RPMI7951 (cell line): ENCODE data around the gene PTPN2. TPM values are rescaled to one million over a fixed set of nuclear protein-coding genes. Genes with fewer than 3 reads are reported as not detected.
A peak's percentile ranks its signal among the peaks of the same experiment; 100 is the strongest.
"Not testable (repeated sequence)": the region's sequence is repeated elsewhere in the genome, so short reads cannot be mapped to it uniquely, and the experiment has no call there.

Experiments used
- DNase-seq: peaks from one replicate; pipeline ENCODE4 v3.0.0-alpha.2; 2012; ENCODE audit warnings: low read depth
- total RNA-seq: library from RNA; depleted of rRNA; stranded (reverse); fragments of >200 nt; shearing (Covaris generic); gene quantifications from 2 replicates; pipeline ENCODE4 v1.2.3, GENCODE V29; 2014; rRNA removed

PTPN2 gene
- 19.9 and 21.9 TPM in 2 replicates for total RNA-seq

- peak; percentile 89 for DNase-seq
Observed at GRCh38 chr18:12883684-12884405, at the start of gene PTPN2. Gene PTPN2, minus strand, starts transcription at chr18:12884237. Its CDS starts 96 bp downstream, at chr18:12884141.

DNA sequence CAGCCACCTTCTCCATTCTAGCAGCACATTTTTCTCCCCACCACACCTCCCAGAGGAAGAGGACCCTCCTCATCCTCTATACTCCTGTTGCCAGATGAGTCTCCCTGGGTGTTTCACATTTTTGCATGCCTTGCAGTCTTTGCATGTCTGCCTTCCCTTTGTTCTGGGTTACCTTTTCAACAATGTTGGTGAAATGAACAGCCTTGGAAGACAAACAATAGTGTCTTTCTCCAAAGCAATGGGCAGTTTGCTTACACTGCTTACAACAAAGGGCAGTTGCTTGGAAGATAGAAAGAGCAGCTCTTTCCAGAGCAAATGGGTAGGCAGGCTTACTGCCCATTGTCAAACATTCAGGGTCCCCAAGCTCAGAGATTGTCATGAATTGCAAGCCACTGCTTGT, 49.3 kb upstream of the PTPN2 start:
- DNase-seq: no peak

- no peak for DNase-seq
Observed at GRCh38 chr18:12930908-12931307, 46.9 kb upstream of the PTPN2 start.

DNA sequence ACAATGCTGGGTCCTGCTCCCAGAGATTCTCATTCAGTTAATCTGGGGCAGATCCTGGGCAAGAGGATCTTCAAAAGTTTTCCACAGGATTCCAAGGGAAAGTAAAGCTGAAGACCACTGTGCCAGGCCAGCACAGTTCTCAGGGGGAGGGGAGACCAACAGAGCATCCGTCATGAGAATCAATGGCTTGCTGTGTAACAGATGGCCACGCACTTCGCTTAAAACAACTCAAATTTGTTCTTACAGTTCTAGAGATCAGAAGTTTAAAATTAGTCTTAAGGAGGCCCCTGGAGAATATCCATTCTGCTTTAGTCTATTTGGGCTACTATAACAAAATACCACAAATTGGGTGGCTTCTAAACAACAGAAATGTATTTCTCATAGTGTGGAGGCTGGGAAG, 46.3 kb upstream of the PTPN2 start:
- no peak for DNase-seq

- DNase-seq: no peak
Observed at GRCh38 chr18:12929477-12930083, 45.5 kb upstream of the PTPN2 start.

GRCh38 chr18:12928641-12929040, 44.6 kb upstream of the PTPN2 start:
- no peak for DNase-seq

DNA sequence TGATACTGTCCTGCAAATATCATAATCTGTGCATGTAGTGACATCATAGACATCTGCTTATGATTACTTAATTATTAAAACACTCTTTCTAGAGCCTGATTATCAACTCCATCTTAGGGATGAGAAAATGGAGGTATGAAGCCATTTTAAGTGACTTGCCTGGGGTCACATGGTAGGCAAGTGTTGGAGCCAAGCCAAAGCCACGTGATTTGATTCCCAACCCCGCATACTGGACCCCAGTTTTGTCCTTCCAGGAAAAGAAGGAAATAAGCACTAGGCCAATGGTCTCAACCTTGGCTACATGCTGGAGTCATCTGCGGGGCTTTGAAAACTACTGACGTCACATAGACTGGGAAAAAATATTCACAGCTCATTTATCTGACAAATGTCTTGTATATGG, 44.2 kb upstream of the PTPN2 start:
- DNase-seq: no peak

DNA sequence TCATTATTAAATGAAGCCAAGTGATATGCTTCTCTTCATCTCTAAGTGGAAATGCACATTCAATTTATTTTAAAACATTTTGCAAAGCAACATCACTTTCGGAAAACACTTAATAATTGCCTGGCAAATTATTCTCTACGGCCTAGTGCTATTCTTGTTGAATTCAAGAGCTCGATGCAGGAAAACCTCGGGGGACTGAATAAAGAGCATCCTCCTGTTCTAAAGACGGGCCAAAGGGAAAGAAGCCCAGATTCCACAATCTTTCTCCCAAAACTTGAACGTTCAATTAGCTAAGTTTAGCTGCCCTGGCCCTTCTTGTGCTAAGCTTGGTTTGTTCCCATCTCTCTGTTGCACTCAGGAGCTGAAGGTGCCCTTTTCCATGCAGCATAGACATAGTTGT, 40.6 kb upstream of the PTPN2 start:
- DNase-seq: no peak

GRCh38 chr18:12922266-12922665, 38.2 kb upstream of the PTPN2 start:
- no peak for DNase-seq

- no peak for DNase-seq
Observed at GRCh38 chr18:12921178-12921577, 37.1 kb upstream of the PTPN2 start.

- no peak for DNase-seq
Observed at GRCh38 chr18:12911929-12912703, 28.1 kb upstream of the PTPN2 start.

DNA sequence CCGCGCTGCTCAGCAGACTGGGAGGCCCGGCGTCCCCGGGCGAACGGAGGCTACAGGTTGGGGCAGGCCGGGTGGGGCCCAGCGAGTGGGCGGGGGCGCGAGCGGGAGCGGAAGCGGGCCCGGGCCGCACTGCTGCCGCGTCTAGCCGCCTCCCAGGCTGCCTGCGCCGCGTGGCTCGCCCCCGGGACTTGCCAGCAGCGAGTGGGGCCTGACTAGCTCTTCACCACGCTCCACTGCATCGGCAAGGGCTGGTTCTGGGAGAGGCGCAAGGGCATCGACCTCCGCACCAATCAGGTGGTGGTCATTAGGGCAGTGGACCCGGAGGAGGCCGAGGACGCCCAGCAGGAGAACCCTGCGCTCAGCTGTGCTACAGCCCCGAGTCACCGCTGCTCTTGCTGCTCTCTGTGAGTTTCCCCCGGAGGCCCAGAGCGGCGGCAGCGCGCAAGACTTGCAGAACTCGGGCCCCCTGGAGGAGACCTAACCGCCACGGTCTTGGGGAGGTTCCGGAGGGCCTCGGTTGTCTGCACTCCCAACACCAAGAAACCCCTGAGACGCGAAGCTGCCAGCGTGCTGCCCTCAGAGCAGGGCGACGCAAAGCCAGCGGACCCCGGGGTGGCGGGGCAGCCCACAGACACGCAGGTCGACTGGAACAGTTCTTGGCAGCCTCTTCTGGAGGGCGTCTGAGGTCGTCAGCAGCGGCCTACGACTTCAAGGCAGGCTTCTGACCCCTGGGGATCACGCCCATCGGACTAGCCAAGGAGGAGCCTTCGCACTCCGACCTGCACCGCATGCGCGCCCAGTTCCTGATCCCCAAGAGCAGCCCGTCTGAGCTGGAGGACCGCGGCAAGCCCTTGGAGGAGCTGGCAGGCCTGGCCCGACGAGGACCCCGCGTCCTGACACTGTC, 27.2 kb upstream of the PTPN2 start:
- DNase-seq: no peak

- DNase-seq: no peak
Observed at GRCh38 chr18:12908706-12909105, 24.7 kb upstream of the PTPN2 start.

DNA sequence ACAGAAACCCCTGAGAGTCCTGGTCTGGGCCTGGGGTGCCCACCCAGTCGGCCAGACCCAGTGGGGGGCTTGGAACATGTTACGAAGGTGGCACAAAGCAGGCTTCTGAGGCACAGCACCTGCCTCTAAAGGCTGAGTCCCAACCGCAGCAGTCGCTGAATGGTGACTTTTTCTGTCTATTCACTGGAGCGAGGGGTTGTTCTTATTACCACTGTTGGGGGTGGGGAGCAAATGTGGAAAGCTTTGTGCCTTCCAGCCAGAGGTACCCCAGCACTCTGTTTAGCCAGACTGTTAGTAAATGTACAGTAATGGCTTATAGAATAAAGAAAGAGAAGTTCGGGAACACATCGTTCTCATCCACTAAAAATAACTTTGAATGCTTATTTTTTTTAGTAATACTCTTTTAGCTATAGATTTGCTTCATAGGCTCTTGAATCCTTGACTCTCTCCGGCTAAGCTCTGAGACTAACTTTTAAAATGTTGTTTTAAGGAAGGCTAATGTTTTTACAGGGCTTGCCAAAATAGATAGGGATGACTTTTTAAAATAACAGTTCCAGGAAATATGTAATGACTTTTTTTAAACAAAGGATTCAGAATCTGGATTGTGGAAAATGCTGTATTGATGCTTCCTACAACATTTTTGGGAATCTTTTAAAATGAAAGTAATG, 23.4 kb upstream of the PTPN2 start:
- DNase-seq: no peak

- no peak for DNase-seq
Observed at GRCh38 chr18:12906773-12907172, 22.7 kb upstream of the PTPN2 start.

GRCh38 chr18:12906119-12906518, 22.1 kb upstream of the PTPN2 start:
- no peak for DNase-seq

DNA sequence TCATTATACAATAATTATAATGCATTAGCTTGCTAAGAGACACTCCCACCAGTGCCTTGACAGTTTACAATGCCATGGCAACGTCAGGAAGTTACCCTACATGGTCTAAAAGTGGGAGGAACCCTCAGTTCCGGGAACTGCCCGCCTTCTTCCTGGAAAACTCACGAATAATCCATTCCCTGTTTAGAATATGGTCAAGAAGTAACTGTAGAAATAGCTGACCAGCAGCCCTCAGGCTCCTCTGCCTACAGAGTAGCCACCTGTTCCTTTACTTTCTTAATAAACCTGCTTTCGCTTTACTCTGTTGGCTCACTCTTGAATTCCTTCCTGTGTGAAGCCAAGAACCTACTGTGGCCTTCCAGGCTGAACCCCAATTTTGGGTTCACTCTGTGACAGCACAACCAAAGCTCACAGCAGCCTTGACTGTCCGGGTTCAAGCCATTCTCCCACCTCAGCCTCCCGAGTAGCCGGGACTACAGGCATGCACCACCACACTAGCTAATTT, 20.0 kb upstream of the PTPN2 start:
- no peak for DNase-seq

GRCh38 chr18:12901208-12901607, 17.2 kb upstream of the PTPN2 start:
- DNase-seq: not testable (repeated sequence)

GRCh38 chr18:12896784-12897333, 12.8 kb upstream of the PTPN2 start:
- DNase-seq: not testable (repeated sequence)

GRCh38 chr18:12895626-12896025, 11.6 kb upstream of the PTPN2 start:
- DNase-seq: no peak

DNA sequence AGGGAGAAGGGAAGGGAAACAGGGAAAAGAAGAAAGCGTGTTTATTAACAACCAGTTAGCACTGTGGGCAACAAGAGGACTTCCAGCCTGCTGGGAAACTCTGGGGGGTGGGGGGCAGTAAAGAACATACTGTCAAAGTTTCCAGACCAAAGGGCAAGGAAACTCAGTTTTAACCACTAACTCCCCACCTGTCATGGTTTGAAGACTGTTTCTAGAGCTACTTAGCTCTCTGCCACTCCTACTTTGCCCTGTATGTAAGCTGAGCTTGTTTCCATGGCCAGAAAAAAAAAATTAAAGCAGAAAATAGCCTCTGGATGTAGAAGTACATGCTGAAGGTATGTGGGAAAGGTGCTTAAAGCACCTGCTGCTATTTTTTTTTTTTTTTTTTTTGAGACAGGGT, 11.0 kb upstream of the PTPN2 start:
- no peak for DNase-seq
